ENCODE results near the gene SEPSECS.

GRCh38 chr4:25161593-25161950 is 1.3 kb upstream of the SEPSECS start:
- no peak for TF ChIP-seq CTCF (IDR thresholded peaks at IDR 0.05 in 2 of 3, conservative IDR thresholded peaks at IDR 0.05 in 1 of 3; ENCODE audit: insufficient read depth in 2 of 3, low read depth in 1 of 3, low read length in 3 of 3)
- TF ChIP-seq USF2 (CRISPR knock-in tag; IDR thresholded peaks at IDR 0.05) = no peak
- no peak for TF ChIP-seq RCOR1 (IDR thresholded peaks at IDR 0.05; ENCODE audit: borderline replicate concordance in 1 of 2, low read depth in 2 of 2, low read length in 2 of 2)
- TF ChIP-seq EZH2 (IDR thresholded peaks at IDR 0.05; ENCODE audit: borderline replicate concordance, low read depth, low read length) = no peak
